Keratinocyte (primary cell): ENCODE results near the gene S100PBP. TPM values are rescaled to one million over a fixed set of nuclear protein-coding genes. Genes with fewer than 3 reads are reported as not detected.

ENCODE experiments used
- DNase-seq: peaks from one replicate; pipeline ENCODE4 v3.0.0-alpha.2; 2011; ENCODE audit warnings: low read depth, missing footprints, low spot score
- FAIRE-seq: peaks from 2 replicates; lab custom pipeline; 2011; peaks lifted over from hg19 to GRCh38; lab: Jason Lieb, UNC
- H2AFZ ChIP-seq: 2 replicates; pipeline ENCODE4 v1.6.0; 2012; ENCODE audit warnings: low read length, control low read depth, inconsistent platforms; ENCODE audit not compliant: control insufficient read depth
- H3K27ac ChIP-seq: 2 replicates; pipeline ENCODE4 v1.5.1; 2011; ENCODE audit warnings: low read length; ENCODE audit not compliant: control insufficient read depth, insufficient read depth
- H3K27me3 ChIP-seq: 3 replicates; pipeline ENCODE4 v1.6.0; 2011; ENCODE audit warnings: low read length; ENCODE audit not compliant: control insufficient read depth, insufficient read depth; ENCODE audit errors: extremely low read depth
- H3K36me3 ChIP-seq, 2 experiments: 2 replicates in 1 of 2; 3 replicates in 1 of 2; pipeline ENCODE4 v1.5.1; 2011; ENCODE audit warnings: low read length in 2 of 2, mild to moderate bottlenecking in 1 of 2; ENCODE audit not compliant: control insufficient read depth in 2 of 2, insufficient read depth in 2 of 2; ENCODE audit errors: extremely low read depth in 1 of 2
- H3K4me1 ChIP-seq: 3 replicates; pipeline ENCODE4 v1.5.1; 2011; ENCODE audit warnings: low read length; ENCODE audit not compliant: control insufficient read depth, insufficient read depth; ENCODE audit errors: extremely low read depth
- H3K4me2 ChIP-seq: 3 replicates; pipeline ENCODE4 v1.6.0; 2011; ENCODE audit warnings: low read depth, low read length; ENCODE audit not compliant: control insufficient read depth, insufficient read depth; ENCODE audit errors: extremely low read depth
- H3K4me3 ChIP-seq, 3 experiments: fragments of 200-600 bp in 1 of 3; sonication (generic) in 1 of 3; 2 replicates in 2 of 3; 3 replicates in 1 of 3; pipeline ENCODE4 v1.5.1; 2011 to 2016; ENCODE audit warnings: low read length in 3 of 3, mild to moderate bottlenecking in 3 of 3, control low read depth in 2 of 3, inconsistent platforms in 1 of 3, low read depth in 1 of 3, mixed read lengths in 1 of 3, mixed run types in 1 of 3, moderate library complexity in 1 of 3; ENCODE audit not compliant: control insufficient read depth in 2 of 3, insufficient read depth in 2 of 3; ENCODE audit errors: extremely low read depth in 1 of 3
- H3K79me2 ChIP-seq: 2 replicates; pipeline ENCODE4 v1.6.0; 2012; ENCODE audit warnings: low read length; ENCODE audit not compliant: control insufficient read depth, insufficient read depth
- H3K9ac ChIP-seq: 3 replicates; pipeline ENCODE4 v1.6.0; 2011; ENCODE audit warnings: low read length; ENCODE audit not compliant: control insufficient read depth, insufficient read depth; ENCODE audit errors: extremely low read depth
- H3K9me1 ChIP-seq: 3 replicates; pipeline ENCODE4 v1.6.0; 2011; ENCODE audit warnings: low read length; ENCODE audit not compliant: control insufficient read depth, insufficient read depth; ENCODE audit errors: extremely low read depth
- H3K9me3 ChIP-seq: 2 replicates; pipeline ENCODE4 v1.5.1; 2012; ENCODE audit warnings: low read depth, low read length; ENCODE audit not compliant: control insufficient read depth
- H4K20me1 ChIP-seq: 3 replicates; pipeline ENCODE4 v1.6.0; 2011; ENCODE audit warnings: low read length; ENCODE audit not compliant: control insufficient read depth, insufficient read depth; ENCODE audit errors: extremely low read depth
- CTCF ChIP-seq, 3 experiments: IDR thresholded peaks in 1 of 3; conservative IDR thresholded peaks in 1 of 3; optimal IDR thresholded peaks in 1 of 3; 2 replicates in 2 of 3; 3 replicates in 1 of 3; pipeline versions ENCODE3 to v1.5.1; 2011; ENCODE audit warnings: low read length in 3 of 3, mild to moderate bottlenecking in 3 of 3, moderate library complexity in 2 of 3, control low read depth in 1 of 3, inconsistent platforms in 1 of 3; ENCODE audit not compliant: insufficient read depth in 2 of 3; ENCODE audit errors: extremely low read depth in 1 of 3
- EZH2 ChIP-seq: IDR thresholded peaks from one replicate; pipeline ENCODE4 v1.6.1; 2012; ENCODE audit warnings: inconsistent platforms, mild to moderate bottlenecking, low read length, moderate library complexity
- dilution Hi-C: fragments of 300-500 bp; cut with MboI; formaldehyde crosslinking; loops from one replicate; pipeline ENCODE4 v1.7.0; 2020; ENCODE audit warnings: low sequenced_read_pairs; ENCODE audit not compliant: extremely low pct_ligation_motif_present
- polyA plus RNA-seq, 5 experiments: library from polyadenylated mRNA; depleted of rRNA in 3 of 5; stranded (reverse) in 3 of 5; stranded (forward) in 1 of 5; unstranded in 1 of 5; fragments of >200 nt; gene quantifications; 1 replicate in 1 of 5; 2 replicates in 3 of 5; 3 replicates in 1 of 5; pipeline versions ENCODE4 v1.2.1 to v1.2.3, GENCODE V29; 2011 to 2012; ENCODE audit warnings: missing spikeins in 2 of 5, low read depth in 1 of 5, low replicate concordance in 1 of 5

S100PBP gene
- polyA plus RNA-seq, 1 donor (not counting 4 experiments of a cell fraction or from before 2014, with no cell fraction given) = 29.0 TPM

- dilution Hi-C loops = no loop called here
- H4K20me1 ChIP-seq = no peaks in the 10 kb centered on the region
- no peaks in the 10 kb centered on the region for H3K9me1 ChIP-seq
- no peak overlapping the region for H3K9ac ChIP-seq
- no peaks in the 10 kb centered on the region for H3K79me2 ChIP-seq
- H3K4me2 ChIP-seq = peak overlapping the region; percentile 76
- H3K36me3 ChIP-seq = peaks cover 2 to 19% of the 10 kb centered on the region in 2 experiments
- peak in 2 of 3 experiments; percentile 41 to 66 for TF ChIP-seq CTCF (optimal IDR thresholded peaks at IDR 0.05 in 1 of 3, IDR thresholded peaks at IDR 0.05 in 1 of 3, conservative IDR thresholded peaks at IDR 0.05 in 1 of 3; ENCODE audit: extremely low read depth in 1 of 3, insufficient read depth in 2 of 3, low read length in 3 of 3)
- peak; percentile 40 for TF ChIP-seq EZH2
- H3K27me3 ChIP-seq = peaks cover 23% of the 10 kb centered on the region
- peak overlapping the region in 2 of 3 experiments; percentile 39 to 46 for H3K4me3 ChIP-seq
- H2AFZ ChIP-seq = no peak overlapping the region
- H3K4me1 ChIP-seq = peaks cover 21% of the 10 kb centered on the region
- DNase-seq (no peak), FAIRE-seq (no peak)
- no peaks in the 10 kb centered on the region for H3K9me3 ChIP-seq
- H3K27ac ChIP-seq = no peak overlapping the region
Observed at GRCh38 chr1:32892368-32893197, 75.1 kb downstream of the S100PBP start.

GRCh38 chr1:32893198-32894018 lies 76.0 kb downstream of the S100PBP start:
- H3K4me3 ChIP-seq = peak overlapping the region; percentile 2 to 39 (median 13)
- H3K9ac ChIP-seq = no peak overlapping the region
- no peak overlapping the region for H2AFZ ChIP-seq
- no peak overlapping the region for H3K27ac ChIP-seq
- peaks cover 28% of the 10 kb centered on the region for H3K4me1 ChIP-seq
- H3K27me3 ChIP-seq = peaks cover 15% of the 10 kb centered on the region
- H3K9me3 ChIP-seq = no peaks in the 10 kb centered on the region
- dilution Hi-C loops = no loop called here
- no peaks in the 10 kb centered on the region for H3K9me1 ChIP-seq
- no peaks in the 10 kb centered on the region for H4K20me1 ChIP-seq
- peaks cover 2 to 19% of the 10 kb centered on the region in 2 experiments for H3K36me3 ChIP-seq
- peak overlapping the region; percentile 76 for H3K4me2 ChIP-seq
- FAIRE-seq (no peak), DNase-seq (no peak)
- no peaks in the 10 kb centered on the region for H3K79me2 ChIP-seq
- no peak for TF ChIP-seq EZH2
- TF ChIP-seq CTCF (optimal IDR thresholded peaks at IDR 0.05 in 1 of 3, IDR thresholded peaks at IDR 0.05 in 1 of 3, conservative IDR thresholded peaks at IDR 0.05 in 1 of 3; ENCODE audit: extremely low read depth in 1 of 3, insufficient read depth in 2 of 3, low read length in 3 of 3) = peak in 1 of 3 experiments; percentile 19
